GM12892 (cell line): ENCODE results near the gene NSMCE1.
"Not testable (repeated sequence)": the region's sequence is repeated elsewhere in the genome, so short reads cannot be mapped to it uniquely, and the experiment has no call there.

Experiments
- DNase-seq: peaks from one replicate; pipeline ENCODE4 v3.0.0; 2011; ENCODE audit not compliant: insufficient read length
- FAIRE-seq: peaks from 2 replicates; lab custom pipeline; 2011; peaks lifted over from hg19 to GRCh38; lab: Jason Lieb, UNC
- POLR2A ChIP-seq: IDR thresholded peaks from 2 replicates; pipeline ENCODE4 v1.6.1; 2011; ENCODE audit warnings: low read depth, low read length, control low read depth
- POLR2AphosphoS5 ChIP-seq: IDR thresholded peaks from 2 replicates; pipeline ENCODE4 v1.6.1; 2011; ENCODE audit warnings: low read depth, low read length, control low read depth
- TAF1 ChIP-seq: IDR thresholded peaks from 2 replicates; pipeline ENCODE4 v1.6.1; 2011; ENCODE audit warnings: low read depth, mild to moderate bottlenecking, control low read depth, low read length, borderline replicate concordance

The NSMCE1 gene

GRCh38 chr16:27265982-27266381, 2.6 kb downstream of the NSMCE1 start:
- DNase-seq (no peak), FAIRE-seq (no peak)
- TF ChIP-seq TAF1, result no peak
- TF ChIP-seq POLR2A, result no peak
- TF ChIP-seq POLR2AphosphoS5, result no peak

DNA sequence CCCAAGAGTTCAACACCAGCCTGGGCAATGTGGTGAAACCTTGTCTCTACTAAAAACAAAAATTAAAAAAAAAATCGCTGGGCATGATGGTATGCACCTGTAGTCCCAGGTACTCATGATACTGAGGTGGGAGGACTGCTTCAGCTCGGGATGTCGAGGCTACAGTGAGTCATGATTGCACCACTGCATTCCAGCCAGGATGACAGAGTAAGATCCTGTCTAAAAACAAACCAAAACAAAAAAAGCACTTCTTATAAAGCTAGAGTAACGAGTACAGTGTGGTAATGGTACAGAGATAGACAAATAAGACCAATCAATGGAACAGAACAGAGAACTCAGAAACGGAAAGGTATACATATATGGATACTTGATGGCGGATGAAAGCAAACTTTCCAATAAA, 4.4 kb downstream of the NSMCE1 start:
- FAIRE-seq, result no peak
- DNase-seq, result no peak
- TF ChIP-seq POLR2AphosphoS5, result no peak
- TF ChIP-seq POLR2A, result no peak
- TF ChIP-seq TAF1, result no peak

DNA sequence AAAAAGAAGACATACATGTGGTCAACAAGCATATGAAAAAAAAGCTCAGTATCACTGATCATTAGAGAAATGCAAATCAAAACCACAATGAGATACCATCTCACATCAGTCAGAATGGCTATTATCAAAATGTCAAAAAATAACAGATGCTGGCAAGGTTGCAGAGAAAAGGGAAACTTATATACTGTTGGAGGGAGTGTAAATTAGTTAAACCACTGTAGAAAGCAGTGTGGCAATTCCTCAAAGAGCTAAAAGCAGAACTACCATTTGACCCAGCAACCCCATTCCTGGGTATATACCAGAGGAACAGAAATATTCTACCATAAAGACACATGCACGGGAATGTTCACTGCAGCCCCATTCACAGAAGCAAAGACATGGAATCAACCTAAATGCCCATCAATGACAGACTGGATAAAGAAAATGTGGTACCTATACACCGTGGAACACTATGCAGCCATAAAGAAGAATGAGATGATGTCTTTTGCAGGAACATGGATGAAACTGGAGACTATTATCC, 5.6 kb downstream of the NSMCE1 start:
- not testable (repeated sequence) for DNase-seq, FAIRE-seq

DNA sequence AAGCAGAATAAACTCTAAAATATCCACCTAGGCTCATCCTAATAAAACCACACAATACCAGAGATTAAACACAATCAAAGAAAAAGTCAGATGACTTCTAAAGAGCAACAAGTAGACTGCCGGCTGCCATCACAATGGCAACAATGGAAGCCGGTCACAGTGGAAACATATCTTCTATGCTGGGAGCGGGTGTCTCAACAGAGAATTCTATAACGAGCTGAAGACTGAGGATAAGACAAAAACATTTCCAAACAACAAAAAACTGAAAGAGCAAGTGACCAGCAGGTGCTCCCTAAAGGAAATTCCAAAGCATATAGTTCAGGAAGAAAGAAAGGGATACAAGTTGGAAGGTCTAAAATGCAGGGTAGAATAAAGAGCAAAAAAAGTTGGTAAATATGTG, 8.9 kb downstream of the NSMCE1 start:
- DNase-seq (no peak), FAIRE-seq (no peak)
- no peak for TF ChIP-seq TAF1
- TF ChIP-seq POLR2A, result no peak
- TF ChIP-seq POLR2AphosphoS5, result no peak

- no peak for TF ChIP-seq POLR2A
- no peak for TF ChIP-seq POLR2AphosphoS5
- no peak for TF ChIP-seq TAF1
- FAIRE-seq (no peak), DNase-seq (no peak)
These were observed 10.3 kb downstream of the NSMCE1 start for GRCh38 chr16:27258241-27258734.

DNA sequence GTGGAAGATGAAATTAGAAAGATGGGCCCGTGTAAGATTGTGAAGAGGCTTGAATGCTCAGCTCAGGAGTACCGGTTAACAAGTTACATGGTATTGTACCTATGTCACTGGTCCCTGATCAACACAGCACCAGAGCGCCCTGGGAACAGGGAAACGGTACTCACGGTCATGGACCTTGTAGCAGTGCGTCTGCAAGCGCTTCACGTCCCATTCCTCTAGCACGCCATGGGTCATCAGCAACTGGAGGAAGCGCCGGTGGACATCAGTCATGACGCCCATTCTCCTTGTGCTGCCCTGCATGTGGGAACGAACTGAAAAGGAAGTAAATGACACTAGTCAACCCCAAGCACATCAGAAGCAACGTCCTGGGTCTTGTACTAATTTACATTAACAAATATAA, 11.3 kb downstream of the NSMCE1 start:
- no peak for FAIRE-seq
- DNase-seq, result no peak
- TF ChIP-seq POLR2A (no peak), TAF1 (no peak), POLR2AphosphoS5 (no peak)

- TF ChIP-seq POLR2AphosphoS5, result no peak
- TF ChIP-seq TAF1, result no peak
- no peak for TF ChIP-seq POLR2A
- DNase-seq (no peak), FAIRE-seq (no peak)
These were observed 11.7 kb downstream of the NSMCE1 start for GRCh38 chr16:27256861-27257260.

- FAIRE-seq, result peak; percentile 93
- no peak for DNase-seq
- TF ChIP-seq TAF1 (no peak), POLR2AphosphoS5 (no peak), POLR2A (no peak)
These were observed 14.2 kb downstream of the NSMCE1 start for GRCh38 chr16:27254262-27254811.

DNA sequence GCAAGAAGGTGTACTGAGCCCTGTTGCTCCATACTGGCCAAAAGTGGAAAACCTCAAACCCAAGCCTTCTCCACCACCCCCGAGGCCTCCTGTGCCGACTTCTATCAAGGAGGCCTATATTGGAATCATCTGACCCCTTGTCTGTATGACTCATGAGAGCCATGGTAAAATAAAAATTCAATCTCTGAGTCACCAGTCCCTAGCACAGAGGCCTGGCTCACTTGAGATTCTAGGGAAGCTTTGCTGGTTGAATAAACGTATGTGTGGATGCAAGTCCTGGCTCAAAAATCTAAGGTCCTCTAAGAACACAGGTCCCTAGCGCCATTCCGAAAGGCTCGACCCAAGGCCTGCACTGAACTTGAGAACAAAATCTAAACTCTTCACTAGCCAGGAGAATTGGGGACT, 15.0 kb downstream of the NSMCE1 start:
- DNase-seq, result no peak
- no peak for FAIRE-seq
- TF ChIP-seq POLR2A (no peak), TAF1 (no peak), POLR2AphosphoS5 (no peak)

DNA sequence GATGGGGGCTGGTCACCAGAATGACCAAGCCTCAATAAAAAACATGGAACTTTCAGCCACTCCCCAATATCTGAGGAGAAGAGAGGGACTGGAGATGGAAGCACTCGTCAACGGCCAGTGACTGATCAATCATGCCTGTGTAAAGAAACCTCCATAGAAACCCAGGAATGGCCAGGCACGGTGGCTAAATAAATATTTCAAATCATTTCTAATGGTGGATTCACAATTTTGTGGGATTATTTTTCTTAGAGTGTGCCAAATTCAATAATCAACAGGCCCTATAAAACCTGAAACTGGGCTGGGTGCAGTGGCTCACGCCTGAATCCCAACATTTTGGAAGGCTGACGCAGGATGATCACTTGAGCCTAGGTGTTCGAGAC, 16.4 kb downstream of the NSMCE1 start:
- FAIRE-seq (no peak), DNase-seq (no peak)
- TF ChIP-seq TAF1 (no peak), POLR2A (no peak)

GRCh38 chr16:27251541-27252205, 16.9 kb downstream of the NSMCE1 start:
- DNase-seq (no peak), FAIRE-seq (no peak)
- TF ChIP-seq POLR2A (no peak), TAF1 (no peak), POLR2AphosphoS5 (no peak)

DNA sequence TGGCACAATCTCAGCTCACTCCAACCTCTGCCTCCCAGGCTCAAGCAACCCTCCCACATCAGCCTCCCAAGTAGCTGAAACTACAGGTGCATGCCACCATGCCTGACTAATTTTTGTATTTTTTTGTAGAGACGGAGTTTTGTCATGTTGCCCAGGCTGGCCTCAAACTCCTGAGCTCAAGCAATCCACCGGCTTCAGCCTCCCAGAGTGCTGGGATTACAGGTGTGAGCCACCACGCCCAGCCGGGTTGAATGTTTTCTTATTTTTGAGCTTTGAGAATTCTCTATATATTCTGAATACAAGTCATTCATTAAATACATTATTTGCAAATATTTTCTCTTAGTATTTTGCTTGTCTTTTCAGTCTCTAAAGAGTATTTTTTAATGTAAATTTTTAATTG, 19.7 kb downstream of the NSMCE1 start:
- not testable (repeated sequence) for FAIRE-seq, DNase-seq
